GM12892 (cell line): ENCODE data around the gene CRY2.

Source experiments
- POLR2A ChIP-seq: IDR thresholded peaks from 2 replicates; pipeline ENCODE4 v1.6.1; 2011; ENCODE audit warnings: low read depth, low read length, control low read depth
- POLR2AphosphoS5 ChIP-seq: IDR thresholded peaks from 2 replicates; pipeline ENCODE4 v1.6.1; 2011; ENCODE audit warnings: low read depth, low read length, control low read depth
- TAF1 ChIP-seq: IDR thresholded peaks from 2 replicates; pipeline ENCODE4 v1.6.1; 2011; ENCODE audit warnings: low read depth, mild to moderate bottlenecking, control low read depth, low read length, borderline replicate concordance

DNA sequence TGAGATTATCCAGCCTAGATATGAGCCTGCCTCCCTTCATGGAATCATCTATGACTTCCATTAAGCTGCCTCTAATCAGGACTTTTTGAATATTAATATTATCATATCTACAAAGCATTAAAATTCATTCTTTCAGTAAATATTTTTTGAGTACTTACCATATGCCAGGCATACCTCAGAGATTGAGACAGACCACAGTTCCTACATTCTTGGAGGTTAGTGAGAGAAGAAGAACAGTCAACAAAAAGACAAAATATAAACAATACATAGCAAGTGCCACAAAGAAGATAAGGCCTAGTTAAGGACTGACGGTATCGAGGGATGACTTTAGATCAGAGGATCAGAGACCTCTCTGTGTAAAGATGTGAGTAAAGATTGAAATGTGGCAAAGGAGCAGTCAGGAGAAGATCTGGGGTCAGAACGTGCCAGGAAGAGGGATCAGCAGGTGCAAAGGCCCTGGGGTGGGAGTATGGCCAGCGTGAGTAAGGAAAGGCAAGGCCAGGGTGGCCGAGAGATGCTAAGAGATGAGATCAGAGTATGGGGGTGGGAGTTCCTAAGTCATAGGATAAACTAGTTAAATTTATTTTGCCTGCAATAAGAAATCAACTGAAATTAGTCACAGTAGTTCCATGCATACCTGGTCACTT is 26.9 kb upstream of the CRY2 start:
- TF ChIP-seq POLR2A, result no peak
- no peak for TF ChIP-seq POLR2AphosphoS5
- TF ChIP-seq TAF1, result no peak
